ENCODE data around the gene MYO18B. TPM values are rescaled to one million over a fixed set of nuclear protein-coding genes. Genes with fewer than 3 reads are reported as not detected.

The MYO18B gene
- total RNA-seq, 1 donor from 2014 or later: 0.07 TPM

DNA sequence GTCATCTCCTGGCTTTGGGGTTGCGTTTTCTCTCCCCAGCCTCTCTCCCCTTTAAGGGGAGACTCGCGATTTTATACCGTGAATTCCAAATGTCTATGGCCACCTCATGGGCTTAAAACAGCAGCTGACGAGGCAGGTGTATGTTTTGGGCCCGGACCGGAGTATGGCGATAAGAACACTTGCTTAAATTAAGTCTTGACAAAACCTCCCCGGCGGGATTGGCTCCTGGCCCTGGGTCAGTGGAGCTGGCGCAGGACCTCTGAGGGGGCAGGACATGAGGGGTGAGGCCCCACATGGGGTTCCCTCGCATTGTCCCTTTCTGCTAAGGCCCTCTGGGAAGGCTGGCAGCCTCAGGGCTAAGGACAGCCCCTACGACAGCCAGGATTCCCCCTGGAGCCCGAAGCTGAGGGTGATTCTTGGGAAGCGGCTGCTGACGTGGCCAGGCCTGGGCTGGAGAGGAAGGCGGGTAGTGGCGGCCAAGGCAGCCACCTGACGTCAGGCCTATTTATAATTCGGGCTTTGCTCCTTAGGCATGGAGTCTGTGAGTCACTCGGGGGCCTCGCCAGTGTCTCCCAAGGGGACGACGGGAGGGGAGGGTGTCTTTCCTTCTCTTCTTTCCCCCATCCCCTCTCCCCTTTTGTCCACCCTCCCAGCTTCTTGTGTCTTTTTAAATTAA lies 12.7 kb downstream of the MYO18B start:
- Histone ChIP-seq H4K20me1 (ENCODE audit: insufficient read depth, low read length) (no peaks in the 10 kb centered on the region), H3K79me2 (ENCODE audit: insufficient read depth, low read length) (no peaks in the 10 kb centered on the region), H2AFZ (ENCODE audit: low read depth, low read length) (peak overlapping the region; percentile 72), H3K4me1 (ENCODE audit: insufficient read depth, low read length) (peaks cover 10% of the 10 kb centered on the region), H3K4me3 (ENCODE audit: insufficient read depth, low read depth, low read length) (no peak overlapping the region), H3K4me2 (ENCODE audit: low read length) (peak overlapping the region; percentile 30), H3K36me3 (ENCODE audit: insufficient read depth, low read length) (no peaks in the 10 kb centered on the region), H3K9ac (ENCODE audit: low read length) (peak overlapping the region; percentile 86), H3K27me3 (ENCODE audit: insufficient read depth, low read length) (no peaks in the 10 kb centered on the region), H3K27ac (ENCODE audit: low read depth, low read length) (peak overlapping the region; percentile 93), H3K9me3 (ENCODE audit: insufficient read depth, low read depth, low read length) (no peaks in the 10 kb centered on the region)
- no peak for FAIRE-seq
- Mint-ChIP-seq H3K27me3 (ENCODE audit: low read depth, unreplicated experiment) (no peaks in the 10 kb centered on the region), H3K27ac (ENCODE audit: unreplicated experiment) (no peak overlapping the region), H3K4me3 (ENCODE audit: unreplicated experiment) (no peak overlapping the region), H3K9me3 (ENCODE audit: unreplicated experiment) (peaks cover 4% of the 10 kb centered on the region), H3K36me3 (ENCODE audit: low read depth, unreplicated experiment) (no peaks in the 10 kb centered on the region), H3K4me1 (ENCODE audit: low read depth, unreplicated experiment) (peaks cover 6% of the 10 kb centered on the region)
- DNase-seq (ENCODE audit: low read depth): peak; percentile 94
- TF ChIP-seq, protein P1, sequence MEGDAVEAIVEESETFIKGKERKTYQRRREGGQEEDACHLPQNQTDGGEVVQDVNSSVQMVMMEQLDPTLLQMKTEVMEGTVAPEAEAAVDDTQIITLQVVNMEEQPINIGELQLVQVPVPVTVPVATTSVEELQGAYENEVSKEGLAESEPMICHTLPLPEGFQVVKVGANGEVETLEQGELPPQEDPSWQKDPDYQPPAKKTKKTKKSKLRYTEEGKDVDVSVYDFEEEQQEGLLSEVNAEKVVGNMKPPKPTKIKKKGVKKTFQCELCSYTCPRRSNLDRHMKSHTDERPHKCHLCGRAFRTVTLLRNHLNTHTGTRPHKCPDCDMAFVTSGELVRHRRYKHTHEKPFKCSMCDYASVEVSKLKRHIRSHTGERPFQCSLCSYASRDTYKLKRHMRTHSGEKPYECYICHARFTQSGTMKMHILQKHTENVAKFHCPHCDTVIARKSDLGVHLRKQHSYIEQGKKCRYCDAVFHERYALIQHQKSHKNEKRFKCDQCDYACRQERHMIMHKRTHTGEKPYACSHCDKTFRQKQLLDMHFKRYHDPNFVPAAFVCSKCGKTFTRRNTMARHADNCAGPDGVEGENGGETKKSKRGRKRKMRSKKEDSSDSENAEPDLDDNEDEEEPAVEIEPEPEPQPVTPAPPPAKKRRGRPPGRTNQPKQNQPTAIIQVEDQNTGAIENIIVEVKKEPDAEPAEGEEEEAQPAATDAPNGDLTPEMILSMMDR (IDR thresholded peaks at IDR 0.05; ENCODE audit: insufficient read depth, low read depth, low read length): no peak
- no peak for TF ChIP-seq EZH2 (IDR thresholded peaks at IDR 0.05; ENCODE audit: insufficient read depth, low read length)

DNA sequence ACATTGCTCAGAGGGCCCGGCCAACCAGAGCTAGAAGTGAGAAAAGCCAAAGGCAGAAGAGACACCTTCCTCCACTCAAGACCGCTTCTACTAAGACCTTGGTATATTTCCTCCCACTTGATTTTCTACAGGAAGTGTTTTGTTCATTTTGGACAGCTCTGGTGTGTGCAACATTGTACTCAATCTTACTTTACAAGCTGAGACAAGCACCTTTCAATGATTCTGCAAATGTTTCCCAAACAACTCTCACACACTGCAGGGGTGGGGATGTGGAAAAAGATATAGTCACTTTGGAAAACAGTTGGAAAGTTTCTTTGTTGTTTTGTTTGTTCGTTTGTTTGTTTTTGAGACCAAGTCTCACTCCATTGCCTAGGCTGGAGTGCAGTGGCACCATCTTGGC lies 15.7 kb downstream of the MYO18B start:
- Histone ChIP-seq H3K9ac (ENCODE audit: low read length) (no peak overlapping the region), H3K4me1 (ENCODE audit: insufficient read depth, low read length) (peaks cover 24% of the 10 kb centered on the region), H3K9me3 (ENCODE audit: insufficient read depth, low read depth, low read length) (no peaks in the 10 kb centered on the region), H3K27ac (ENCODE audit: low read depth, low read length) (no peak overlapping the region), H2AFZ (ENCODE audit: low read depth, low read length) (no peak overlapping the region), H3K4me3 (ENCODE audit: insufficient read depth, low read depth, low read length) (no peak overlapping the region), H3K4me2 (ENCODE audit: low read length) (no peak overlapping the region), H3K27me3 (ENCODE audit: insufficient read depth, low read length) (no peaks in the 10 kb centered on the region), H3K79me2 (ENCODE audit: insufficient read depth, low read length) (no peaks in the 10 kb centered on the region), H3K36me3 (ENCODE audit: insufficient read depth, low read length) (no peaks in the 10 kb centered on the region), H4K20me1 (ENCODE audit: insufficient read depth, low read length) (no peaks in the 10 kb centered on the region)
- Mint-ChIP-seq H3K9me3 (ENCODE audit: unreplicated experiment) (peaks cover 11% of the 10 kb centered on the region), H3K4me1 (ENCODE audit: low read depth, unreplicated experiment) (peaks cover 12% of the 10 kb centered on the region), H3K27me3 (ENCODE audit: low read depth, unreplicated experiment) (no peaks in the 10 kb centered on the region), H3K36me3 (ENCODE audit: low read depth, unreplicated experiment) (no peaks in the 10 kb centered on the region), H3K4me3 (ENCODE audit: unreplicated experiment) (no peak overlapping the region), H3K27ac (ENCODE audit: unreplicated experiment) (no peak overlapping the region)
- DNase-seq (ENCODE audit: low read depth) (no peak), FAIRE-seq (no peak)
- TF ChIP-seq, protein P1 (IDR thresholded peaks at IDR 0.05; ENCODE audit: insufficient read depth, low read depth, low read length): no peak
- no peak for TF ChIP-seq EZH2 (IDR thresholded peaks at IDR 0.05; ENCODE audit: insufficient read depth, low read length)

DNA sequence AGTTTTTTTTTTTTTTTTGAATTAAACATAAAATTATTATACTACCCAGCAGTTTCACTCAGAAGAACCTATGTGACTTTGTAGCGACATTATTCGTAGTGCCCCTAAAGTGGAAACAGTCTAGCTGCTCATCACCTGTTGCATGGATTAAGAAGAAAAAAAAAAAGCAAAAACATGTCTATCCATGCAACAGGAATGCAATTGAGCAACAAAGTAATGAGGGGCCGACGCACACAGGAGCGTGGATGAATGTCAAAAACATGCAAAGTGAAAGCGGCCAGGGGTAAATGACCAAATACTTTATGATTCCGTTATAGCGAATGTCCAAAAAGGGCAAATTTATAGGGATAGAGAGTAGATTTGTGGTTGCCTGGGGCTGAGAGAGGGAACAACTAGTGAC lies 16.3 kb downstream of the MYO18B start:
- H3K27me3 ChIP-seq (ENCODE audit: insufficient read depth, low read length): no peaks in the 10 kb centered on the region
- peaks cover 11% of the 10 kb centered on the region for H3K9me3 Mint-ChIP-seq (ENCODE audit: unreplicated experiment)
- peak overlapping the region; percentile 98 for H3K27ac Mint-ChIP-seq (ENCODE audit: unreplicated experiment)
- TF ChIP-seq EZH2 (IDR thresholded peaks at IDR 0.05; ENCODE audit: insufficient read depth, low read length): no peak
- TF ChIP-seq, protein P1 (IDR thresholded peaks at IDR 0.05; ENCODE audit: insufficient read depth, low read depth, low read length): no peak
- H3K4me2 ChIP-seq (ENCODE audit: low read length): no peak overlapping the region
- no peak overlapping the region for H3K27ac ChIP-seq (ENCODE audit: low read depth, low read length)
- H3K4me3 ChIP-seq (ENCODE audit: insufficient read depth, low read depth, low read length): no peak overlapping the region
- DNase-seq (ENCODE audit: low read depth) (peak; percentile 54), FAIRE-seq (no peak)
- no peaks in the 10 kb centered on the region for H3K36me3 Mint-ChIP-seq (ENCODE audit: low read depth, unreplicated experiment)
- no peaks in the 10 kb centered on the region for H3K9me3 ChIP-seq (ENCODE audit: insufficient read depth, low read depth, low read length)
- peaks cover 30% of the 10 kb centered on the region for H3K4me1 ChIP-seq (ENCODE audit: insufficient read depth, low read length)
- no peaks in the 10 kb centered on the region for H3K27me3 Mint-ChIP-seq (ENCODE audit: low read depth, unreplicated experiment)
- no peak overlapping the region for H3K9ac ChIP-seq (ENCODE audit: low read length)
- H3K4me3 Mint-ChIP-seq (ENCODE audit: unreplicated experiment): no peak overlapping the region
- H3K4me1 Mint-ChIP-seq (ENCODE audit: low read depth, unreplicated experiment): peaks cover 17% of the 10 kb centered on the region
- H3K79me2 ChIP-seq (ENCODE audit: insufficient read depth, low read length): no peaks in the 10 kb centered on the region
- H3K36me3 ChIP-seq (ENCODE audit: insufficient read depth, low read length): no peaks in the 10 kb centered on the region
- H2AFZ ChIP-seq (ENCODE audit: low read depth, low read length): no peak overlapping the region
- H4K20me1 ChIP-seq (ENCODE audit: insufficient read depth, low read length): no peaks in the 10 kb centered on the region

All from astrocyte (in vitro differentiated cells and primary cell).